HCT116 (cell line): ENCODE data around the gene PGGHG. TPM values are rescaled to one million over a fixed set of nuclear protein-coding genes. Genes with fewer than 3 reads are reported as not detected.

Source experiments
- ATAC-seq: fragments of 200-7000 bp; cut with Tn5 transposase; 2 replicates; pipeline ENCODE4 v1.9.1; 2020; ENCODE audit warnings: mild to moderate bottlenecking, moderate library complexity
- BruUV-seq: library from RNA; stranded (reverse); fragments of 400-500 nt; replicated peaks from 2 replicates; lab custom pipeline; 2021; lab: Mats Ljungman, UMichigan
- CTCF ChIA-PET: fragments of 300-600 bp; sonication (Branson Sonifier 250); formaldehyde crosslinking; loops from one replicate; lab custom pipeline; 2021; ENCODE audit warnings: antibody characterized with exemption; lab: Charles Lee
- POLR2A ChIA-PET: fragments of 300-600, 350-600 bp; sonication (Branson Sonifier 250); formaldehyde crosslinking; loops from one replicate; lab custom pipeline; 2021; ENCODE audit warnings: antibody characterized with exemption; lab: Charles Lee
- RAD21 ChIA-PET, 2 experiments: fragments of 300-600 bp; sonication (Branson Sonifier 250); formaldehyde crosslinking; loops; one replicate each; lab custom pipeline; 2023; ENCODE audit warnings: low total read pairs in 2 of 2; ENCODE audit not compliant: uncharacterized antibody in 2 of 2, unreplicated experiment in 2 of 2, low non-redundant PET in 1 of 2; lab: Charles Lee
- DNase-seq: peaks from one replicate; pipeline ENCODE4 v3.0.0-alpha.2; 2010; ENCODE audit warnings: low read depth, low spot score
- H2AFZ ChIP-seq: fragments of 200-600 bp; shearing (Covaris generic), sonication (generic); 2 replicates; pipeline ENCODE4 v1.6.1; 2017; ENCODE audit warnings: low read depth, mixed run types, mixed read lengths, antibody characterized with exemption, low read length; ENCODE audit not compliant: poor library complexity, severe bottlenecking
- H3K27ac ChIP-seq: 2 replicates; pipeline ENCODE4 v1.5.1; 2012; ENCODE audit warnings: low read depth, low read length
- H3K27me3 ChIP-seq: fragments of 200-600 bp; sonication (generic); 2 replicates; pipeline ENCODE4 v1.6.1; 2016; ENCODE audit warnings: mixed run types, low read length, mixed read lengths; ENCODE audit not compliant: insufficient read depth
- H3K36me3 ChIP-seq, 2 experiments: fragments of 200-500 bp in 1 of 2; fragments of 200-600 bp in 1 of 2; sonication (Bioruptor generic) in 1 of 2; sonication (generic) in 1 of 2; 2 replicates each; pipeline versions ENCODE4 v1.5.1 to v1.6.1; 2014 to 2016; ENCODE audit warnings: low read length in 2 of 2, inconsistent platforms in 1 of 2, mixed read lengths in 1 of 2, mixed run types in 1 of 2; ENCODE audit not compliant: insufficient read depth in 2 of 2, control insufficient read depth in 1 of 2
- H3K4me1 ChIP-seq, 2 experiments: fragments of 200-600 bp in 1 of 2; sonication (generic) in 1 of 2; 2 replicates each; pipeline versions ENCODE4 v1.5.1 to v1.6.1; 2012 to 2017; ENCODE audit warnings: low read length in 2 of 2, inconsistent platforms in 1 of 2, mild to moderate bottlenecking in 1 of 2, mixed read lengths in 1 of 2, mixed run types in 1 of 2, moderate library complexity in 1 of 2; ENCODE audit not compliant: insufficient read depth in 2 of 2, control insufficient read depth in 1 of 2
- H3K4me2 ChIP-seq: fragments of 200-600 bp; sonication (generic); 2 replicates; pipeline ENCODE4 v1.6.1; 2017; ENCODE audit warnings: mixed run types, low read length, mixed read lengths
- H3K4me3 ChIP-seq, 2 experiments: fragments of 200-600 bp in 1 of 2; sonication (generic) in 1 of 2; replicated peaks in 1 of 2; 2 replicates each; pipeline ENCODE4 v1.5.1; 2011 to 2016; ENCODE audit warnings: low read length in 2 of 2, control low read depth in 1 of 2, low read depth in 1 of 2, mild to moderate bottlenecking in 1 of 2, mixed read lengths in 1 of 2, mixed run types in 1 of 2
- H3K79me2 ChIP-seq: fragments of 200-600 bp; sonication (generic); 2 replicates; pipeline ENCODE4 v1.6.1; 2017; ENCODE audit warnings: mild to moderate bottlenecking, mixed run types, low read length, moderate library complexity, mixed read lengths; ENCODE audit not compliant: insufficient read depth
- H3K9ac ChIP-seq: fragments of 200-600 bp; sonication (generic); 2 replicates; pipeline ENCODE4 v1.6.1; 2016; ENCODE audit warnings: low read length, mixed read lengths
- H3K9me2 ChIP-seq: fragments of 200-600 bp; sonication (generic), shearing (Covaris generic); 2 replicates; pipeline ENCODE4 v1.6.1; 2017; ENCODE audit warnings: mixed run types, mild to moderate bottlenecking, moderate library complexity; ENCODE audit not compliant: insufficient read depth
- H3K9me3 ChIP-seq, 2 experiments: fragments of 200-500 bp in 1 of 2; fragments of 200-600 bp in 1 of 2; sonication (Bioruptor generic) in 1 of 2; sonication (generic) in 1 of 2; 2 replicates each; pipeline ENCODE4 v1.6.1; 2014 to 2017; ENCODE audit warnings: low read length in 2 of 2, mixed read lengths in 2 of 2, inconsistent platforms in 1 of 2, low read depth in 1 of 2, mild to moderate bottlenecking in 1 of 2, mixed run types in 1 of 2, moderate library complexity in 1 of 2; ENCODE audit not compliant: control insufficient read depth in 1 of 2, insufficient read depth in 1 of 2
- H4K20me1 ChIP-seq: fragments of 200-600 bp; sonication (generic), shearing (Covaris generic); 2 replicates; pipeline ENCODE4 v1.6.1; 2017; ENCODE audit warnings: mixed run types, mild to moderate bottlenecking, moderate library complexity; ENCODE audit not compliant: insufficient read depth
- CBX3 ChIP-seq: IDR thresholded peaks from 2 replicates; pipeline ENCODE4 v1.6.1; 2012; ENCODE audit warnings: low read depth
- CEBPB ChIP-seq: IDR thresholded peaks from 2 replicates; pipeline ENCODE4 v1.6.1; 2012; ENCODE audit warnings: low read depth
- EGR1 ChIP-seq: IDR thresholded peaks from 2 replicates; pipeline ENCODE4 v1.6.1; 2012; ENCODE audit warnings: low read depth
- ELF1 ChIP-seq: IDR thresholded peaks from 2 replicates; pipeline ENCODE4 v1.6.1; 2012; ENCODE audit warnings: low read depth, borderline replicate concordance
- FOSL1 ChIP-seq: IDR thresholded peaks from 2 replicates; pipeline ENCODE4 v1.6.1; 2012; ENCODE audit warnings: low read depth
- JUND ChIP-seq: IDR thresholded peaks from 2 replicates; pipeline ENCODE4 v1.6.1; 2012
- POLR2A ChIP-seq: IDR thresholded peaks from 2 replicates; pipeline ENCODE4 v1.7.0; 2011; ENCODE audit warnings: borderline replicate concordance; ENCODE audit not compliant: insufficient read depth, insufficient read length; ENCODE audit errors: extremely low read depth
- RAD21 ChIP-seq: IDR thresholded peaks from 2 replicates; pipeline ENCODE4 v1.6.1; 2012; ENCODE audit warnings: low read depth, mild to moderate bottlenecking
- SIN3A ChIP-seq: IDR thresholded peaks from 2 replicates; pipeline ENCODE4 v1.6.1; 2012; ENCODE audit warnings: low read depth
- SP1 ChIP-seq: IDR thresholded peaks from 2 replicates; pipeline ENCODE4 v1.6.1; 2012; ENCODE audit warnings: low read depth
- SRF ChIP-seq: IDR thresholded peaks from 2 replicates; pipeline ENCODE4 v1.6.1; 2012; ENCODE audit warnings: low read depth
- TCF7L2 ChIP-seq: IDR thresholded peaks from 2 replicates; pipeline ENCODE4 v1.7.0; 2011; ENCODE audit warnings: borderline replicate concordance, inconsistent platforms; ENCODE audit not compliant: insufficient read depth, insufficient read length; ENCODE audit errors: extremely low read depth
- YY1 ChIP-seq: IDR thresholded peaks from 2 replicates; pipeline ENCODE4 v1.6.1; 2011; ENCODE audit warnings: low read length, low read depth, moderate library complexity, mild to moderate bottlenecking; ENCODE audit not compliant: insufficient replicate concordance; ENCODE audit errors: extremely low read depth
- ZFX ChIP-seq: fragments of 450-650 bp; IDR thresholded peaks from 2 replicates; pipeline ENCODE4 v1.6.1; 2017
- ZNF274 ChIP-seq: fragments of 200-500 bp; sonication (Bioruptor generic); IDR thresholded peaks from 2 replicates; pipeline ENCODE4 v1.6.1; 2014; ENCODE audit warnings: mild to moderate bottlenecking, low read depth, low read length, inconsistent platforms
- intact Hi-C: fragments of 100-400 bp; cut with micrococcal nuclease; formaldehyde crosslinking; loops from 2 replicates; pipeline ENCODE4 v1.10.0; 2022
- total RNA-seq: library from RNA; stranded (reverse); gene quantifications from one replicate; pipeline ENCODE4 v1.2.1, GENCODE V29; 2021; ENCODE audit not compliant: unreplicated experiment
- TF ChIP-seq, protein P1 (sequence below), 3 experiments: fragments of 200-600 bp in 1 of 3; sonication (generic) in 1 of 3; IDR thresholded peaks in 2 of 3; conservative IDR thresholded peaks in 1 of 3; 2 replicates each; pipeline ENCODE4 v1.5.1; 2012 to 2017; ENCODE audit warnings: low read depth in 2 of 3, low read length in 2 of 3, antibody characterized with exemption in 1 of 3, borderline replicate concordance in 1 of 3, control low read depth in 1 of 3, mild to moderate bottlenecking in 1 of 3, mixed read lengths in 1 of 3, mixed run types in 1 of 3, moderate library complexity in 1 of 3; ENCODE audit not compliant: insufficient read depth in 1 of 3
- TF ChIP-seq, protein P2 (sequence below): IDR thresholded peaks from 2 replicates; pipeline ENCODE4 v1.6.1; 2012
- TF ChIP-seq, protein P3 (sequence below): IDR thresholded peaks from 2 replicates; pipeline ENCODE4 v1.6.1; 2011; ENCODE audit warnings: mild to moderate bottlenecking, low read length, moderate library complexity; ENCODE audit not compliant: insufficient replicate concordance; ENCODE audit errors: extremely low read depth

PGGHG gene
- total RNA-seq, 1 experiment from 2014 or later, result 57.5 TPM

DNA sequence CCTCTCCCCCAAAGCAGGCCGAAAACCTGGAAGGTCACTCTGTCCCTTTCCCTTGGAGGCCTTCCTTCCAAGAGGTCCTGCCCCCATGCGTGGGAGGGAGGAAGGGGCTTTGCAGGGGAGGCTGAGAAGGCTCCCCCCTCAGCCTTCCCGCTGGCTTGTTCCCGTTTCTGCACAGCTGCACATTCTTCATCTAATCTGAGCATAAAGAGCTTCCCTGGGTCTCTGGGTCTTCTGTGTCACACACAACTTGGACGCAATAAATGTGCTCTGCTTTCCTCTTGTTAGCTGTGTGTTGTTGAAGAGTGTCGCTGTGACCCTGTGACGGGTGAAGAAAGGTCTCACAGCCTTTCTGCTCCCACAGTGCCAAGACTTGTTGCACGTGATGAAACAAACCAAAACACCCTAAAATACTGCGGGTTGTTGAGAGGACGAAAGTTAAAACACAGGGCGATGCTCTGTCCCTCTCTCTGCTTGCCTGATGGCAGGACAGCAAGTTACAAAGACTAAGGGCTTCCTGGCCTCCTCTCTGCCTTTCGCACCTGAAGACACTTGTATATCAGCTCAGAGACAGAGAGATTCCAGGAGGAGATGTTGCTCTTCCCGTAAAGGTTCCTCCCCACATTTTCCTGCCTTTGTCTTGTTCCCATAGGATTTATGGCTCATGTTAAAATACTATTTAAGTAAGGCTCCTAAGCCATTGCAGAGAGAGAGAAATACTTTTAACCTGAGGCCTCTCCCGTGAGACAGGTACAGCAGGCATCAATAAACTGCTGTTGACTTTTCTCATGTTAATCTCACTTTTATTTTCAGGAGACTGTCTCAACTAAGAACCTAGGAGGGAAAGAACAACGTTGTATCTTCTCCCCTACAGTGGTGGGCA lies 47.1 kb downstream of the PGGHG start:
- no peak overlapping the region for H3K4me2 ChIP-seq
- ATAC-seq, result no peak
- no peak overlapping the region for H3K9ac ChIP-seq
- no peak for TF ChIP-seq JUND
- no peak for TF ChIP-seq ZFX
- TF ChIP-seq SRF, result no peak
- no peak for TF ChIP-seq CBX3
- no peak for TF ChIP-seq EGR1
- TF ChIP-seq ZNF274, result no peak
- TF ChIP-seq, protein P1, sequence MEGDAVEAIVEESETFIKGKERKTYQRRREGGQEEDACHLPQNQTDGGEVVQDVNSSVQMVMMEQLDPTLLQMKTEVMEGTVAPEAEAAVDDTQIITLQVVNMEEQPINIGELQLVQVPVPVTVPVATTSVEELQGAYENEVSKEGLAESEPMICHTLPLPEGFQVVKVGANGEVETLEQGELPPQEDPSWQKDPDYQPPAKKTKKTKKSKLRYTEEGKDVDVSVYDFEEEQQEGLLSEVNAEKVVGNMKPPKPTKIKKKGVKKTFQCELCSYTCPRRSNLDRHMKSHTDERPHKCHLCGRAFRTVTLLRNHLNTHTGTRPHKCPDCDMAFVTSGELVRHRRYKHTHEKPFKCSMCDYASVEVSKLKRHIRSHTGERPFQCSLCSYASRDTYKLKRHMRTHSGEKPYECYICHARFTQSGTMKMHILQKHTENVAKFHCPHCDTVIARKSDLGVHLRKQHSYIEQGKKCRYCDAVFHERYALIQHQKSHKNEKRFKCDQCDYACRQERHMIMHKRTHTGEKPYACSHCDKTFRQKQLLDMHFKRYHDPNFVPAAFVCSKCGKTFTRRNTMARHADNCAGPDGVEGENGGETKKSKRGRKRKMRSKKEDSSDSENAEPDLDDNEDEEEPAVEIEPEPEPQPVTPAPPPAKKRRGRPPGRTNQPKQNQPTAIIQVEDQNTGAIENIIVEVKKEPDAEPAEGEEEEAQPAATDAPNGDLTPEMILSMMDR (IDR thresholded peaks at IDR 0.05 in 2 of 3, conservative IDR thresholded peaks at IDR 0.05 in 1 of 3; ENCODE audit: borderline replicate concordance in 1 of 3, insufficient read depth in 1 of 3, low read depth in 2 of 3, low read length in 2 of 3), result no peak
- TF ChIP-seq, protein P2, sequence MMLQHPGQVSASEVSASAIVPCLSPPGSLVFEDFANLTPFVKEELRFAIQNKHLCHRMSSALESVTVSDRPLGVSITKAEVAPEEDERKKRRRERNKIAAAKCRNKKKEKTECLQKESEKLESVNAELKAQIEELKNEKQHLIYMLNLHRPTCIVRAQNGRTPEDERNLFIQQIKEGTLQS, result no peak
- no peak for TF ChIP-seq FOSL1
- TF ChIP-seq RAD21, result no peak
- no peak for TF ChIP-seq YY1
- TF ChIP-seq POLR2A, result no peak
- no peak for TF ChIP-seq SP1
- TF ChIP-seq TCF7L2, result no peak
- TF ChIP-seq ELF1, result no peak
- TF ChIP-seq, protein P3, sequence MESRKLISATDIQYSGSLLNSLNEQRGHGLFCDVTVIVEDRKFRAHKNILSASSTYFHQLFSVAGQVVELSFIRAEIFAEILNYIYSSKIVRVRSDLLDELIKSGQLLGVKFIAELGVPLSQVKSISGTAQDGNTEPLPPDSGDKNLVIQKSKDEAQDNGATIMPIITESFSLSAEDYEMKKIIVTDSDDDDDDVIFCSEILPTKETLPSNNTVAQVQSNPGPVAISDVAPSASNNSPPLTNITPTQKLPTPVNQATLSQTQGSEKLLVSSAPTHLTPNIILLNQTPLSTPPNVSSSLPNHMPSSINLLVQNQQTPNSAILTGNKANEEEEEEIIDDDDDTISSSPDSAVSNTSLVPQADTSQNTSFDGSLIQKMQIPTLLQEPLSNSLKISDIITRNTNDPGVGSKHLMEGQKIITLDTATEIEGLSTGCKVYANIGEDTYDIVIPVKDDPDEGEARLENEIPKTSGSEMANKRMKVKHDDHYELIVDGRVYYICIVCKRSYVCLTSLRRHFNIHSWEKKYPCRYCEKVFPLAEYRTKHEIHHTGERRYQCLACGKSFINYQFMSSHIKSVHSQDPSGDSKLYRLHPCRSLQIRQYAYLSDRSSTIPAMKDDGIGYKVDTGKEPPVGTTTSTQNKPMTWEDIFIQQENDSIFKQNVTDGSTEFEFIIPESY, result no peak
- no peak for TF ChIP-seq SIN3A
- TF ChIP-seq CEBPB, result no peak
- POLR2A ChIA-PET, result no interaction called here
- H3K36me3 ChIP-seq, result no peaks in the 10 kb centered on the region
- H2AFZ ChIP-seq, result no peak overlapping the region
- no peaks in the 10 kb centered on the region for H3K79me2 ChIP-seq
- H3K9me2 ChIP-seq, result no peaks in the 10 kb centered on the region
- no TSS peak for BruUV-seq
- RAD21 ChIA-PET, result no interaction called here
- no peaks in the 10 kb centered on the region; a peak in 1 of 4 replicates for H3K9me3 ChIP-seq
- DNase-seq, result no peak
- no peaks in the 10 kb centered on the region for H3K27me3 ChIP-seq
- intact Hi-C loops, result no loop called here
- no peak overlapping the region for H3K27ac ChIP-seq
- no peaks in the 10 kb centered on the region for H4K20me1 ChIP-seq
- no peak overlapping the region for H3K4me3 ChIP-seq
- no peaks in the 10 kb centered on the region for H3K4me1 ChIP-seq
- CTCF ChIA-PET, result no interaction called here
